ENCODE data around the gene PLCE1.

- TF ChIP-seq CTCF (conservative IDR thresholded peaks at IDR 0.05 in 1 of 2, IDR thresholded peaks at IDR 0.05 in 1 of 2; ENCODE audit: low read depth in 1 of 2, low read length in 2 of 2) (no peak), EZH2 (IDR thresholded peaks at IDR 0.05; ENCODE audit: low read length, missing control alignments) (no peak)
These were observed 24.4 kb downstream of the PLCE1 start for GRCh38 chr10:94018107-94018506.
